NK-92 treated with Interleukin-12 subunit alpha and Interleukin-12 subunit beta, amount 100 ng/mL, for 24 hours (cell line): ENCODE data around the gene PLD3.

Experiments used
- DNase-seq: peaks from one replicate; lab custom pipeline; 2025; lab: John Stamatoyannopoulos, UW

The PLD3 gene, protein sequence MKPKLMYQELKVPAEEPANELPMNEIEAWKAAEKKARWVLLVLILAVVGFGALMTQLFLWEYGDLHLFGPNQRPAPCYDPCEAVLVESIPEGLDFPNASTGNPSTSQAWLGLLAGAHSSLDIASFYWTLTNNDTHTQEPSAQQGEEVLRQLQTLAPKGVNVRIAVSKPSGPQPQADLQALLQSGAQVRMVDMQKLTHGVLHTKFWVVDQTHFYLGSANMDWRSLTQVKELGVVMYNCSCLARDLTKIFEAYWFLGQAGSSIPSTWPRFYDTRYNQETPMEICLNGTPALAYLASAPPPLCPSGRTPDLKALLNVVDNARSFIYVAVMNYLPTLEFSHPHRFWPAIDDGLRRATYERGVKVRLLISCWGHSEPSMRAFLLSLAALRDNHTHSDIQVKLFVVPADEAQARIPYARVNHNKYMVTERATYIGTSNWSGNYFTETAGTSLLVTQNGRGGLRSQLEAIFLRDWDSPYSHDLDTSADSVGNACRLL

DNA sequence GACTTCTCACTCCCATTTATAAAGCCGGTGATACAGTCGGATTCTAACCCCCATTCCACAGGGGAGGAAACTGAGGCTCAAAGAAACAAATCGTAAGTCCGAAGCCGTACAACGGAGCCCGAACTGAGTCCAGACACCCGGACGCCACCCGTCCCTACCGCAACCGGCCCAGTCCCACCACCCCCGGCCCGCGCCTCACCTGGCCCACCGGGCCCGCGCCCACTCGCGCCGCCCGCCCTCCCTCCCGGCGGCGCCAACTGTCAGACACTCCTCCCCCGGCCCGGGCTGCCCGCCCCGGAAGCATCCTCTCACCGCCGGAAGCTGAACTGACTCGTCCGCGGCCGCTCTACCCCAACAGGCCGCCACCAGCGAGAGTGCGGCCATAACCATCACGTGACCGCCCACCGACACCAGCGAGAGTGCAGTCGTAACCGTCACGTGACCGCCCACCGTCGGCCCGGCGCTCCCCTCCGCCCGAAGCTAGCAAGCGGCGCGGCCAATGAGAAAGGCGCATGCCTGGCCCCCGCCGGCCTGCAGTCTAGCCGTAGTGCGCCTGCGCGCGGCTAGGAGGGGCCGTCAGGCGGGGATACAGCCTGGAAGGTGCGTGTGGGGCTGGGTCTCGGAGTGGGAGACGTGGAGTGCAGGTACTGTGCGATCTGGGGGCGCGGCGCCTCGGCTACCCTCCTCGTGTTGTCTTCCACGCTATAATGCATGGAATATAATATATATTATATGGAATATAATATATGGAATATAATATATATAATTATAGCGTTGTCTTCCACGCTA, at the start of gene PLD3, which contains the start of gene C19orf47:
Gene PLD3 (plus strand): TSS at position 571 of the 789 bp plus-strand sequence. CDS start 17,789 bp downstream, outside the sequence.
Gene C19orf47 (minus strand): TSS at position 273 of the 789 bp plus-strand sequence. CDS start 6,540 bp downstream, outside the sequence.
- DNase-seq, result peak; percentile 100

DNA sequence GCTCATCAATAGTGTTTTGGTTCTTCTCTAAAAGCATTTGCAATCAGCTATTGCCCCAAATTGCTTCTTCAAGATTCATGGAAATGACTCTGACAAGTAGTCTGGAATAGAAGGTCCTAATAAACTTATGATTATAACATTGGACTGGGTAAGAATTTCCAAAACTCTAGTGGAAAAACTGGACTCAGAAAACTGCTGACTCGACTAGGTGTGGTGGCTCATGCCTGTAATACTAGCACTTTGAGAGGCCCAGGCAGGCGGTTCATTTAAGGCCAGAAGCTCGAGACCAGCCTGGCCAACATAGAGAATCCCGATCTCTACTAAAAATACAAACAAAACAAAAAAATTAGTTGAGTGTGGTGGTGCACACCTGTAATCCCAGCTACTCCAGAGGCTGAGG, 47.8 kb upstream of the PLD3 start:
- DNase-seq, result no peak

DNA sequence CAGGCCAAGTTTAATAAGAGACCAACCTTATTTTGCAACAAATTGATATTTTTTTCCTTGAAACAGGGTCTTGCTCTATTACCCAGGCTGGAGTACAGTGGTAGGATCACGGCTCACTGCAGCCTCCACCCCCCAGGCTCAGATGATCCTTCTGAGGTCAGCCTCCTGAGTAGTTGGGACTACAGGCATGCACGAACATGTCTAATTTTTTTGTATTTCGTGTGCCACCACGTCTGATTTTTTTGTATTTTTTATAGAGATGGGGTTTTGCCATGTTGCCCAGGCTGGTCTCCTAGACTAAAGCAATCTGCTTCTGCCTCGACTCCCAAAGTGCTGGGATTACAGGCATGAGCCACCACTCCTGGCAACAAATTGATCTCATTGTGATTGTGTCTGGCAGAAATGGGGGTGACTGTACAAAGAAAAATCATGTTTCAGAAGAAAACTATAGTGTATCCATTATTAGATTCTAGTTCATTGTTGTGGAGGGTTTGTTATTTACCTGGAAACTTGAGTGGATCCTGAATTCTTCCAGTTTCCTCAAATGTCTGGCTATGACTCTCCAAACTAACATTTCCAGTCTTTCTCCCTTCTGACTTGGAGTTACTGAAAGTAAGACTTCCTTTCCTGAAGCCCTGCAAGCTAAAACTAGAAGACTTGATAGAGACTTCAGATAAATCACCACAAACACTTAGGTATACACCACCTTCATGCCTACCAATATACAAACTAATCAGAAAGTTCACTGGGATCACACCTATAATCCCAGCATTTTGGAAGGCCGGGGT, 46.1 kb upstream of the PLD3 start:
- DNase-seq, result no peak

DNA sequence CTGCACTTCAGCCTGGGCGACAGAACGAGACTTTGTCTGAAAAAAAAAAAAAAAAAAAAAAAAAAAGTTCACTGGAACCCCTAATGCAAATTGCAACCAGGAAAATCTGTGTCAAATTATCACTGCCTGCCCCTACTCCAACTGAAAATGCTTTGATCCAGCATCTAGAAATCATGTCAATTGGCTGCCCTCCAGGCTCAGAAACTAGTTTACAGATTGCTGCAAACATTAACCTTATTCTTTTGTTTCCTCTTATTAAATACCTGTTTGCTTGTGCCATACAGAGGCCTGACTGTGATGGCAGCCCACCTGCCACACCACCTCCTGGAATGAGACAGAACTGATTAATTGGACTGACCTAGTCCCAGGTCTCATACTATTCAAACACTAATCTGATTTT, 44.7 kb upstream of the PLD3 start:
- no peak for DNase-seq

DNA sequence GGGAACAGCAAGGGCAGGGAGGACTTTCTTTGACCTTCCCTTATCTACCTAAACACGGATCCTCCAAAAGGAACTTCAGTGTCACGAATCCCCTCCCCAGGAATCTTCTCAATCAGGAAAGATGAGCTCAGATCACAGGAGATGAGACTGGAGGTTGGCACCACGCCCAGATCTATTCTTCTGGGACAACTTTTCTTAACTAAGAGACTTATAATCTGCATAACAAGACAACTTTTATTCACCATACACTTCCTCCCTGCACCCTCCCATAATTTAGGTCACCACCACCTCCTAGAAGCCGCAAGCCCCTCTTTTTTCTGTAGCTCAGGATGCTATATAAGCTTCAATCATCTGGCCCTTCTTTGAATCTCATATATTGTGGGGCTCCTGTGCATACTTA, 44.2 kb upstream of the PLD3 start:
- DNase-seq, result no peak

DNA sequence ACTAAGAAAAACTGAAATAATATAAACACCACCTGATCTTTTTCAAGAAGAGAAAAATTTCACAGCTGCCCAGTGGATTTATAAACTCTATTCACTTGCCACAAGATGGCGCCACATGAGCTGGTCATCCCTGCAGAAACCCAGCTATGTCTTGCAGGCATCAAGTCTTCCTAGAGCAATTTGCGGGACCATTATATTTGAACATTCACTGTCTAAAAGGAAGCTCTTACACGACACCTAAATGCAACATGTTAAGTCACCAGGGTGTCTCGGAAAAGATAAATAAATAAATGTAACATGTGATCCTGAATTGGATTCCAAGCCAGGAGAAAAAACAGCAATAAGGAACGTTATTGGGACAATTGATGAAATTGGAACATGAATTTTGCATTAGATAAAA, 43.1 kb upstream of the PLD3 start:
- peak; percentile 48 for DNase-seq

DNA sequence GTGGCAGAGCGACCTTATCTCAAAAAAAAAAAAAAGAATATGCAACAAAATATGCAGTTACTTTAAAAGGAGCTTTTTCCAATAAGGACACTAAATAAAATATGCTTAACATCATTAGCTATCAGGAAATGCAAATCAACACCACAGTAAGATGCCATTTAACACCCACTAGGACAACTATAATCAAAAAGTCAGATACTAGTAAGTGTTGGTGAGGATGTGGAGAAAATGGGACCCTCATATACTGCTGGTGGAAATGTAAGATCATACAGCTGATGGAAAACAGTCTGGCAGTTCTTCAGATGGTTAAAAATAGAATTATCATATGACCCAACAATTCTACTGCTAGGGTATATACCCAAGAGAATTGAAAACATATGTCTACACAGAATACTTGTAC, 38.8 kb upstream of the PLD3 start:
- DNase-seq, result no peak

DNA sequence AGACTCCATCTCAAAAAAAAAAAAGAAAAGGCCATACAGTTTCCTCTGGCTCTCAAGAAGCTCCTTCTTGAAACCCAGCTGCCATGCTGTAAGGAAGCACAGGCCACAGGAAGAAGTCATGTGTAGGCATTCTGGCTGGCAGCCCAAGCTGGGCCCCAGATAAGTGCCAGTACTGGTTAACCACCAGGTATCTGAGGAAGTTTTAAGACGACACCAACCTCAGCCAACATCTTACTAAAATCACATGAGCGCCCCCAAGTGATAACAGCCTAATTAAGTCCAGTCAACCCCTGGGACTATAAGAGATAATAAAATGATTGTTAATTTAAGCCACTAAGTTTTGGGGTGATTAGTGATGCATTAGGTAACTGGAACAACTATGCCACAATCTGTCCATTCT, 36.0 kb upstream of the PLD3 start:
- DNase-seq, result no peak

DNA sequence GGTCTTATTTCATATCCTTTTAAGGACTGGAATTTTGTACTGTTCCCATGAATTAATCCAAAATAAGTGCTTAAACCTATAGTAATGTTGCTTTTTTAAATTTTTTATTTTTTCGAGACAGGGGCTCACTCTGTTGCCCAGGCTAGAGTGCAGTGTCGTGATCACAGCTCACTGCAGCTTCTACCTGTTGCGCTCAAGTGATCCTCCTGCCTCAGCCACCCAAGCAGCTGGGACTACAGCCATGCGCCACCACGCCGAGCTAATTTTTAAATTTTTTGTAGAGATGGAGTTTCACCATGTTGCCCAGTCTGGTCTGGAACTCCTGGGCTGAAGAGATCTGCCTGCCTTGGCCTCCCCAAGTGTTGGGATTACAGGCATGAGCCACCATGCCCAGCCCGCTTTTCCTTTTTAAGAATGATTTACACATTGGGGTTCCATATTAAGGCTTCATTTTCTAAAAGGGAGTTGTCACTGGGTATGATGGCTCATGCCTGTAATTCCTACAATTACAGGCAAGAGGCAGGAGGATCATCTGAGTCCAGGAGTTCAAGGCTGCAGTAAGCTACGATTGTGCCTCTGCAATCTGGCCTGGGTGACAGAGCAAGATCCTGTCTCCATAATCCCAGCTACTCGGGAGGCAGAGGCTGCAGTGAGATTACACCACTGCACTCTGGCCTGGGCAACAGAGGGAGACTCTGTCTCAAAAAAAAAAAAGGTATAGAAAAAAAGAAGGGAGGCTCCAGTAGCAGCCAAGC, 35.1 kb upstream of the PLD3 start:
- no peak for DNase-seq

DNA sequence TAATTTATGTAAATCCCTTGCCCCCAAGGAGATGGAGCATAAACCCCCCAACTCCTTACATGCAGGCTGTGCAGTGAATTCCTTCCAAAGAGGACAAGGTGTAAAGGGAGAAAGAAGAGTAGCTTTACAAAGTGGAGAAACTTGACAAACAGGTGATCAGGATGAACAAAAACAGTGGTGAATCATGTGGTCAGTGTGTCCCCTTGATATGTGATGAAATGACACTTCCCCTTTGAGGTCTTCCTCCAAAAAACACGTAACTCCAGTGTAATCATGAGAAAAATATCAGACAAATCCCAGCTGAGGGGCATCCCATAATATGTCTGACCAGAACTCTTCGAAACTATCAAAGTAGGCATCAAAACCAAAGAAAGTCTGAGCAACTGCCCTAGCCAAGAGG, 33.8 kb upstream of the PLD3 start:
- no peak for DNase-seq

DNA sequence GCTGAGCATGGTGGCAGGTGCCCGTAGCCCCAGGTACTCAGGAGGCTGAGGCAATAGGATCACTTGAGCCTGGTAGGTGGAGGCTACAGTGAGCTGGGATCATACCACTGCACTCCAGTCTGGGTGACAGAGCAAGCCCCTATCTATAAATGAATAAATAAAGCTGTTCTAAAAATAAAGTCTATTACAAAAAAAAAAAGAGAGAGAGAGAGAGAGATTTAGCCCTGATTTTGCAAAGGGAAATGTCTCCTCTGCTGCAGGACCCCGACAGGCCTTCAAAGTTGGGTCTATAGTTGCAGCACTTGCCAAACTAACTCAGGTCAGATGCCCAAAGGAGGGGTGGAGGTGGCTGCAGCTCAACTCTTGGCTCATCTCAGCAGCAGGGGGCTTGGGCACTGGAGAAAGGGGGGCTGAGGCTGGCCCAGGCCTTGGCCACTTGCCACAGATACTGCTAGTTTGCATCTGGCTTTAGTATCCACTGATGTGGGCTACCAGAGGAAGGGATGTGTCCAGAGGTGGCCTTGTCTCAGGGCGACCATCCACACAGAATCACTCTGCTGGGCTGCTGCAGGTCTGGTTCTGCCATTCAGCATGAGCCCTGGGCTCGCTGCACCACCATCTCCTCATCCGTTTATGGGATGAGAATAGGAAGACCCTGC, 32.6 kb upstream of the PLD3 start:
- DNase-seq, result no peak

DNA sequence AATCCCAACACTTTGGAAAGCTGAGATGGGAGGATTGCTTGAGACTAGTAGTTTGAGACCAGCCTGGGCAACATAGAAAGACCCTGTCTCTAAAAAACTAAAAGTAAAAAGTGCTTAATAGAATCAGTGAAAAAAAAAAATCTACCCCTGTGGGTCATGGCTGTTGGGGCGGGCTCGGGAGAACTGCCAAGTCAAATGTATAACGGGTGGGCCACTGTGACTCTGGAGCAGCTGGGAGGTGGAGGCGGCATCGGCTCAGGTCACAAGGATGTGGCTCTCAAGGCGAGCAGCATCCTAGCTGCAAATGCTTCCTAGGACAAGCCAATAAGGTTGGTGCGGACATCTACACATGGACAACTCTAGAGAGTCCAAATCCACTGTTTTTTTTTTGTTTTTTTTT, 31.2 kb upstream of the PLD3 start:
- no peak for DNase-seq

DNA sequence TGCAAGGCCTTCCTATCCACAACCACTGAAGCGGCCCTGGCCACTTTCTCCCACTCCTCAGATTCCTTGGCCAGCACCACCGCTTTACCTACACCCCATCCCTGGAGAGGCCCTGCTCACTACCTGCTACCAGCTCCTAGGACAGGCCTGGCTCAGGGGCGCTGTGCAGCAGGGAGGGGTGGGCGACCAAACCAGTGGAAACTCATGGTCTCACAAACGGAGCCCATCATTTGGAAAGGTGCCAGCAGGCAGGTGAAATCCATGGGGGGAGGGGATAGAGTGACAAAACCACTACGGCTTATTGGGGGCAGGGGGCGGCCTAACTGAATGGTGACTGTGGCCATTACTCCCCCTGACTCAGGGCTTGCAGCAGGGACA, 27.9 kb upstream of the PLD3 start:
- no peak for DNase-seq

DNA sequence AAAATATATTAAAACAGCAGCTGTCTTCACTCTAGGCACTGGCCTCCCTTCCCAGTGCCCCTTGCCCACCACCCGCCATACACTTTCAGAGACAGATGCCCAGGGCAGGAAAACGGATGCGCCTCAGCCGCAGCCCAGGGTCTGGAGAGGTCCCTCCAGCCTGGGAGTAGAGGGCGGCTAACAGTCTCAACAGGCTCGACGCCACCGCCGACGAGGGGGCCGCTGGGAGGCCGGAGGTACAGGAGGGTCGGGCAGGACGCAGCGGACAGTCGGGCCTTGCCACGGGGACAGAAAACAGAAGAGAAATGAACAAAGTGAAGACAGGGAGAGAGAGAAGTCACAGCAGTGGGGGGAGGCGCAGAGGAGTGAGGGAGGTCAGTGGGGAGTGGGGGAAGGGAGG, 27.4 kb upstream of the PLD3 start:
- DNase-seq, result no peak

DNA sequence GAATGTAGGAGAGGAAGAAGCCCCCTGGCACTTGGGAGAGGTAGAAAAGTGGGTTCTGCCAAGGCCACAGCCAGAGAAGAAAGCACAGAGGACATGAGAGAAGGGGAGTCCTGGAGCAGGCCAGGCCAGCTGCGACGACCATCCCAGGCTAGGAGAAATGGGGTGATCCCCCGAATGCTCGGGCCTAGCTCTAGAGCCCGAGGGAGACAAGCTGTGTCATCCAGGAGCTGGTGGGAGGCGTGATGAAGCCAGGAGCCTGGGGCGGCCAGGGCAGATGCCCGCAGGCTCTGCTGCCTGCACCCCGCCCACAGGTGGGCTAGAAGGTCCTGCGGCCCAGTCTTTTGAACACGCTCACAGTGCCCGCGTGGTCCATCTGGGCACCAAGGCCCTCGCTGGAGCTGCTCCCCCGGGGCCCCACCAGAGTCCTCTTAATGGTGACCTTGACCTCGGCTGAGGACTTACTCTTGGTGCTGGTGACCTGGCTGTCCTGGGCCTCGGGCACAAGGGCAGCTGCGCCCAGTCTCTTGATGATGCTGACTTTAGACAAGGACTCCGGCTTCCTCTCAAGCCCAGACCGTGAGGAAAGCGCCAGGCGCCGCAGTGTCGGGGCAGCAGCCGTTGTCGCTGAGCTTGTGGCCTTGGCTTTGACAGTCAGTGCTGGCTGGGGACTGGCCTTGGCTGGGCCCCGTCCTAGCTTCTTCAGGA, 26.8 kb upstream of the PLD3 start:
- no peak for DNase-seq

DNA sequence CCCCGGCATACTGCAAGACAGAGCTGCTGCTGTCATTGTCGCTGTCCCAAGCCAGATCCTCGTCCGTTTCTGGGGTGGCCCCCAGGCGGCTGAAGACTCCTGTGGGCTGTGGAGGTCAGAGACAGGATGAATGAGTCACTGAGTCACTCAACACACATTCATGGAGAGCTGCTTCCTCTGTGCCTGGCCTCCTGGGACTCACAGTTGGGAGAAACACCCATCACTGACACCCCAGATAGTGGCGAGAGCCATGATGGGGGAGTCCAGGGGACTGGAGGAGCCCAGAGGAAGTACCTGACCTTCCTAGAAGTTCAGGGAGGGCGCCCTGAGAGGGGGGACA, 26.3 kb upstream of the PLD3 start:
- no peak for DNase-seq

DNA sequence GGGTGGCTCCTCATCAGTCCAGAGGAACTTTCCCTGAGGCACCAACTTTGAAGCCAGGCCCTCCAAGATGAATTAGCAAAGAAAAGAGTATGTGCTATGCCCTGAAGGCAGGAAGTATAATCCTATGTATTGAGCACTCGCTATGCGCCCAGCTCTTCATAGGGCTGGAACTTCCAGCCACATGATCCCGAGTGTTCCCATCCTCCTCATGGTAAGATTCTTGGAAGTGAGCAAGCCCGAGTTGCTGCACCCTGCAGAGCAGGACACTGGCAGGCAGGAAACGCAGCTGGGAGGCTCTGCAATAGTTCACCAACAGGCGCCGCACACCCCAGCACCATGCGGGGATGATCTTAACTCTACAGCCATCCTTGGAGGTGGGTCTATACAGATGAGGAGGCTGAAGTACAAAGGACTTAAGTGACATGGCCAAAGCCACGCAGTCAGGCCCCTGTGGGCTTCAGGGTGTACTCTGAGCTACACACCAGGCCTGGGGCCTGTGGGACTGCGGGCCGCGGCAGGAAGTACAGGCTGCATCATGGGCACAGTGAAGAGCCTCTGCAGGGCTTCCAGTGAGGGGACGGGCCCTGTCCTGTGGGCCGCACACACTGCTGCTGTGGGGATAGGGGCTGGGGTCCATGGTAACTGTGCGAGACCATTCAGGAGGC, 25.4 kb upstream of the PLD3 start:
- no peak for DNase-seq

DNA sequence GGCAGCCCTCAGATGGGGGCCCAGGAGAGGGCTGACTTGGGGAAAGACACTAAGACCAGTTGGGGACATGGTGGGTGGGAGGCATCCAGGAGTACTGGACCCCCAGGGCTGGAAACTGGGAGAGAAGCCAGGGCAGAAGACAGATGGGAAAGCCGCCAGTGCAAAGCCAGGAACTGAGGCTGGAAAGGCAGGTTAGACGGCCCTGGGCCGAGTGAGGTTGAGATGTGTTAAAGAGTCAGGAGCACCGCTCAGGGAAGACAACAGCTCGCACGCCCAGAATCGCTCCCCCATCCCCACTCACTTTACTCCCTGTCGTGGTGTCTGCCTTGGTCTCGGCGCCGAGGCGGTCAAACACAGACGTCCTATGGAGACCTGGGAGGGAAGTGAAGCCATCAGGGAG, 24.8 kb upstream of the PLD3 start:
- no peak for DNase-seq

DNA sequence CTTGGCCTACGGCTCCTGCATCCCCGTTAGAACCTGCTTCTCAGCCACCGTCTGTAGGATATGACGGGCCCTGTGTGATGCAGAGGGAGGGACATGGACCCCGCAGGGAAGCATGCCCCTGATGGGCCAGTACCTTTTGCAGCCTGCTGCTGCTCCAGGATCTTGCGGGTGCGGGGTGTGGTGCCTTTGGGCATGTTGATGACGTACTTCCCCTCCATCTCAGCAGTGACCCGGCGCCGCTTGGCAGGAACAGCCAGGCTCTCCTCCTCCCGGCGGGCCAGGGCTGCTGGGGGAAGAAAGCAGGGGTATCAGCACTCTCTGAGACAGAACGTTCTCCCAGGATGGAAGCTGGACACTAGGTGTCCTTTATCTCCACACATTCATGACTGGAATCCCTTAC, 22.3 kb upstream of the PLD3 start:
- no peak for DNase-seq

DNA sequence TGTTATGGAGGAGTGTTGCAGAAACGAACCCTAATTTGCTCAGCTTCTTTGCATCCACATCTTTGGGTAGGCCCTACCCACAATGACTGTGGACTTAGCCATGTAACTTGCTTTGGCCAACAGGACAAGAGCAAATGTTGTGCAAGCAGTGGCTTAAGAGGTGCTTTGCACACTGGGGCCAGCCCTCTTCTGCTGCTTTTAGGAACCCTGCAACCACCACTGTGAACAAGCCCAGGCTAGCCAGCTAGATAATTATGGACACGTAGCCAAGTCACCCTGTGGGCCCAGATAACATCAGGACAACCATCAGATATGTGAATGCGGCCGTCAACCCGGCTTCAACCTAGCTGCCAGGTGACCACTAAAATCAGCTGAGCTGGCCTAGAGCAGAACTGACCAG, 17.4 kb upstream of the PLD3 start:
- DNase-seq, result no peak
